ENCODE data around the gene ASB4. TPM values are rescaled to one million over a fixed set of nuclear protein-coding genes. Genes with fewer than 3 reads are reported as not detected.

The ASB4 gene
- total RNA-seq, 2 donors from 2014 or later, result not detected

- intact Hi-C loops (cut with DNase I), result loop anchor here (5.0 to 10.0 kb wide), 2 partner anchors 55 to 158 kb away; no protein-coding TSS in a partner anchor
- Histone ChIP-seq H3K27me3 (no peaks in the 10 kb centered on the region), H3K9me3 (no peaks in the 10 kb centered on the region), H3K4me1 (peaks cover 6% of the 10 kb centered on the region), H3K27ac (no peak overlapping the region), H3K36me3 (replicated peaks in 1 of 2; ENCODE audit: insufficient read depth in 1 of 2, low read depth in 2 of 2) (no peaks in the 10 kb centered on the region), H3K4me3 (no peak overlapping the region)
- DNase-seq (no peak), ATAC-seq (no peak)
- WGBS, 2 donors, result 8 to 9% methylated on average over 1 of the region's 1 CpG
- TF ChIP-seq CTCF (IDR thresholded peaks at IDR 0.05) (no peak), POLR2A (IDR thresholded peaks at IDR 0.05) (no peak)
These were observed 44.0 kb downstream of the ASB4 start for GRCh38 chr7:95529701-95530100.

GRCh38 chr7:95530881-95531280 lies 45.1 kb downstream of the ASB4 start:
- Histone ChIP-seq H3K4me1 (peaks cover 6% of the 10 kb centered on the region), H3K4me3 (no peak overlapping the region), H3K9me3 (no peaks in the 10 kb centered on the region), H3K27ac (no peak overlapping the region), H3K36me3 (replicated peaks in 1 of 2; ENCODE audit: insufficient read depth in 1 of 2, low read depth in 2 of 2) (no peaks in the 10 kb centered on the region), H3K27me3 (no peaks in the 10 kb centered on the region)
- intact Hi-C loops (cut with DNase I), result loop anchor here (5.0 to 10.0 kb wide), 2 partner anchors 54 to 156 kb away; no protein-coding TSS in a partner anchor
- no peak for ATAC-seq
- TF ChIP-seq CTCF (IDR thresholded peaks at IDR 0.05) (no peak), POLR2A (IDR thresholded peaks at IDR 0.05) (no peak)
- no peak for DNase-seq
- 86 to 90% methylated on average over 1 of the region's 1 CpG for WGBS, 2 donors

GRCh38 chr7:95531605-95532219 lies 46.0 kb downstream of the ASB4 start:
- ATAC-seq (no peak), DNase-seq (no peak)
- TF ChIP-seq POLR2A (IDR thresholded peaks at IDR 0.05) (no peak), CTCF (IDR thresholded peaks at IDR 0.05) (no peak)
- intact Hi-C loops (cut with DNase I), result loop anchor here (5.0 to 10.0 kb wide), 2 partner anchors 53 to 156 kb away; no protein-coding TSS in a partner anchor
- WGBS, 2 donors, result 56 to 69% methylated on average over 3 of the region's 3 CpGs
- H3K9me3 ChIP-seq, result no peaks in the 10 kb centered on the region
- H3K4me3 ChIP-seq, result no peak overlapping the region
- peaks cover 6% of the 10 kb centered on the region for H3K4me1 ChIP-seq
- H3K27me3 ChIP-seq, result no peaks in the 10 kb centered on the region
- H3K36me3 ChIP-seq (replicated peaks in 1 of 2; ENCODE audit: insufficient read depth in 1 of 2, low read depth in 2 of 2), result no peaks in the 10 kb centered on the region
- H3K27ac ChIP-seq, result no peak overlapping the region

- Histone ChIP-seq H3K27ac (no peak overlapping the region), H3K4me1 (no peaks in the 10 kb centered on the region), H3K36me3 (replicated peaks in 1 of 2; ENCODE audit: insufficient read depth in 1 of 2, low read depth in 2 of 2) (no peaks in the 10 kb centered on the region), H3K4me3 (no peak overlapping the region), H3K9me3 (no peaks in the 10 kb centered on the region), H3K27me3 (no peaks in the 10 kb centered on the region)
- intact Hi-C loops (cut with DNase I), result loop anchor here (5.0 to 10.0 kb wide), 2 partner anchors 50 to 153 kb away; no protein-coding TSS in a partner anchor
- WGBS, 2 donors, result 61 to 74% methylated on average over 2 of the region's 2 CpGs
- DNase-seq, result no peak
- no peak for TF ChIP-seq POLR2A (IDR thresholded peaks at IDR 0.05)
- no peak for TF ChIP-seq CTCF (IDR thresholded peaks at IDR 0.05)
- no peak for ATAC-seq
These were observed 49.1 kb downstream of the ASB4 start for GRCh38 chr7:95534796-95535195.

- intact Hi-C loops (cut with DNase I), result loop anchor here (10.0 kb wide), 1 partner anchor 49 kb away; no protein-coding TSS in a partner anchor
- Histone ChIP-seq H3K27ac (no peak overlapping the region), H3K4me1 (no peaks in the 10 kb centered on the region), H3K36me3 (replicated peaks in 1 of 2; ENCODE audit: insufficient read depth in 1 of 2, low read depth in 2 of 2) (no peaks in the 10 kb centered on the region), H3K27me3 (no peaks in the 10 kb centered on the region), H3K4me3 (no peak overlapping the region), H3K9me3 (no peaks in the 10 kb centered on the region)
- no peak for DNase-seq
- WGBS, 2 donors, result 10 to 14% methylated on average over 1 of the region's 1 CpG
- no peak for ATAC-seq
- no peak for TF ChIP-seq POLR2A (IDR thresholded peaks at IDR 0.05)
- TF ChIP-seq CTCF (IDR thresholded peaks at IDR 0.05), result no peak
These were observed 49.9 kb downstream of the ASB4 start for GRCh38 chr7:95535662-95536061.
